ENCODE measurements around the gene NOX3. TPM values are rescaled to one million over a fixed set of nuclear protein-coding genes. Genes with fewer than 3 reads are reported as not detected.
"Not testable (repeated sequence)": the region's sequence is repeated elsewhere in the genome, so short reads cannot be mapped to it uniquely, and the experiment has no call there.

The NOX3 gene
- total and polyA plus RNA-seq, 9 of the 15 experiments (the other 6 are each of a cell fraction or from before 2014, with no cell fraction given): not detected

GRCh38 chr6:155451530-155451929, 4.1 kb downstream of the NOX3 start:
- intact Hi-C loops (cut with micrococcal nuclease); H2AFZ ChIP-seq (ENCODE audit: low read depth, low read length); H3K9me1 ChIP-seq (ENCODE audit: control insufficient read depth, insufficient read depth, low read length); ATAC-seq; FAIRE-seq; H3K27me3 ChIP-seq (ENCODE audit: control insufficient read depth in 2 of 2, insufficient read depth in 2 of 2, low read length in 2 of 2); H3K79me2 ChIP-seq (ENCODE audit: control insufficient read depth, insufficient read depth, low read length); BruUV-seq (replicated peaks); H3K27ac ChIP-seq (ENCODE audit: extremely low read depth, low read depth, low read length); in situ Hi-C loops (cut with MboI); H3K9ac ChIP-seq (ENCODE audit: insufficient read depth in 1 of 2, low read depth in 2 of 2, low read length in 2 of 2); H3K9me3 ChIP-seq (replicated peaks; ENCODE audit: control insufficient read depth, insufficient read depth, low read depth, low read length); H3K36me3 ChIP-seq (ENCODE audit: control insufficient read depth, insufficient read depth, low read length); H3K4me2 ChIP-seq (ENCODE audit: insufficient read depth, low read length); H3K4me1 ChIP-seq (replicated peaks in 1 of 2; ENCODE audit: control insufficient read depth in 2 of 2, insufficient read depth in 2 of 2, low read length in 2 of 2); H4K20me1 ChIP-seq (replicated peaks; ENCODE audit: control insufficient read depth, insufficient read depth, low read length); H3K4me3 ChIP-seq; DNase-seq (ENCODE audit: extremely low read depth in 1 of 4, low spot score in 3 of 4); CTCF ChIA-PET (ENCODE audit: low intra/inter-chr PET ratio): not testable (repeated sequence)
- POLR2A ChIA-PET: interaction anchor here (1.3 kb wide), 1 partner anchor 10 kb away, joined by 5 read pairs; no protein-coding TSS in a partner anchor
- 0% methylated on average over 7 of the region's 7 CpGs for WGBS (ENCODE audit: insufficient coverage, low coverage, missing lambda C conversion rate)

DNA sequence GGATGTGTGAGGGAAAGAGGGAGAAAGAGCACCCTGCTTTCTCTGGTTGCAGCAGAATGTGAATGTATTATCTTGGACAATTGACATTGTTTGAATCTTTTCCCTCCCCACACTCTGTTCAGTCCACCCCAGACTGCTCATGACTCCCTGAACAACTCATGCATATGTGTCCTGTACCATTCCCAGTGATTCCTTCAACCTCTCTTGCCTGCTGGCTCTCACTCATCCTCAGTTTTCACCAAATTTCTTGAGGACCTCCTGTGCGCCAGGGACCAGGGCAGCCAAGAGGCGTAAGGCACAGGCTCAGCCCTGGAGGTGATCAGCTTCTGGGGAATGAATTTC, 5.4 kb downstream of the NOX3 start:
- intact Hi-C loops (cut with micrococcal nuclease) (no loop called here), in situ Hi-C loops (cut with MboI) (no loop called here)
- ATAC-seq (no peak), DNase-seq (ENCODE audit: extremely low read depth in 1 of 4, low spot score in 3 of 4) (no peak), FAIRE-seq (no peak)
- H3K4me3 ChIP-seq: no peak overlapping the region
- H3K9me1 ChIP-seq (ENCODE audit: control insufficient read depth, insufficient read depth, low read length): no peaks in the 10 kb centered on the region
- no peaks in the 10 kb centered on the region for H3K36me3 ChIP-seq (ENCODE audit: control insufficient read depth, insufficient read depth, low read length)
- no peak overlapping the region for H3K4me2 ChIP-seq (ENCODE audit: insufficient read depth, low read length)
- 16% methylated on average over 2 of the region's 2 CpGs for WGBS (ENCODE audit: insufficient coverage, low coverage, missing lambda C conversion rate)
- ChIA-PET POLR2A (no interaction called here), CTCF (ENCODE audit: low intra/inter-chr PET ratio) (no interaction called here)
- H3K27ac ChIP-seq (ENCODE audit: extremely low read depth, low read depth, low read length): no peak overlapping the region
- no peak overlapping the region for H3K9ac ChIP-seq (ENCODE audit: insufficient read depth in 1 of 2, low read depth in 2 of 2, low read length in 2 of 2)
- no peak overlapping the region for H2AFZ ChIP-seq (ENCODE audit: low read depth, low read length)
- H4K20me1 ChIP-seq (replicated peaks; ENCODE audit: control insufficient read depth, insufficient read depth, low read length): no peaks in the 10 kb centered on the region
- TF ChIP-seq NFATC3 (IDR thresholded peaks at IDR 0.05) (no peak), EGR1 (conservative IDR thresholded peaks at IDR 0.05) (no peak)
- no TSS peak for BruUV-seq (replicated peaks)
- H3K79me2 ChIP-seq (ENCODE audit: control insufficient read depth, insufficient read depth, low read length): no peaks in the 10 kb centered on the region
- H3K4me1 ChIP-seq (replicated peaks in 1 of 2; ENCODE audit: control insufficient read depth in 2 of 2, insufficient read depth in 2 of 2, low read length in 2 of 2): no peaks in the 10 kb centered on the region
- no peaks in the 10 kb centered on the region for H3K27me3 ChIP-seq (ENCODE audit: control insufficient read depth in 2 of 2, insufficient read depth in 2 of 2, low read length in 2 of 2)
- H3K9me3 ChIP-seq (replicated peaks; ENCODE audit: control insufficient read depth, insufficient read depth, low read depth, low read length): no peaks in the 10 kb centered on the region

All from K562 (cell line).